Thoracic aorta (tissue), 2 donors: Measurements from ENCODE around the gene MAN2A1. TPM values are rescaled to one million over a fixed set of nuclear protein-coding genes. Genes with fewer than 3 reads are reported as not detected.

Experiments
- ATAC-seq: fragments of 150-250 bp; one replicate; pipeline ENCODE4 v1.8.0; 2017; ENCODE audit warnings: low read depth; ENCODE audit not compliant: insufficient number of reproducible peaks, low FRiP score
- DNase-seq: peaks from one replicate; pipeline ENCODE4 v3.0.0-alpha.2; 2020; ENCODE audit warnings: low spot score
- H3K27ac ChIP-seq, 2 donors: fragments of 200-600 bp; sonication (generic); 1 replicate in 1 of 2; 2 replicates in 1 of 2; pipeline ENCODE4 v1.5.1; 2016; ENCODE audit warnings: mild to moderate bottlenecking in 2 of 2, moderate library complexity in 2 of 2
- H3K27me3 ChIP-seq: fragments of 200-600 bp; sonication (generic); replicated peaks from 2 replicates; pipeline ENCODE4 v1.6.0; 2016; ENCODE audit warnings: mild to moderate bottlenecking; ENCODE audit not compliant: insufficient read depth
- H3K36me3 ChIP-seq: fragments of 200-600 bp; sonication (generic); one replicate; pipeline ENCODE4 v1.5.1; 2016
- H3K4me1 ChIP-seq, 2 donors: fragments of 200-600 bp; sonication (generic); 1 replicate in 1 of 2; 2 replicates in 1 of 2; pipeline versions ENCODE4 v1.5.1 to v1.6.0; 2016; ENCODE audit warnings: low read depth in 2 of 2, mild to moderate bottlenecking in 1 of 2; ENCODE audit not compliant: control insufficient read depth in 1 of 2
- H3K4me3 ChIP-seq: fragments of 200-600 bp; sonication (generic); 2 replicates; pipeline ENCODE4 v1.5.1; 2016; ENCODE audit warnings: mild to moderate bottlenecking
- H3K9me3 ChIP-seq: fragments of 200-600 bp; sonication (generic); 2 replicates; pipeline ENCODE4 v1.5.1; 2016
- total RNA-seq, 2 donors: library from RNA; depleted of rRNA; stranded (reverse); fragments of >200 nt; gene quantifications; one replicate each; pipeline versions ENCODE4 v1.1.0 to v1.2.3, GENCODE V29; 2016
- TF ChIP-seq, protein P1 (sequence below): fragments of 200-600 bp; sonication (generic); IDR thresholded peaks from one replicate; pipeline ENCODE4 v1.5.1; 2019; ENCODE audit warnings: antibody characterized with exemption

MAN2A1 gene
- total RNA-seq, 2 donors from 2014 or later = 64.8 to 82.8 TPM

- TF ChIP-seq, protein P1, sequence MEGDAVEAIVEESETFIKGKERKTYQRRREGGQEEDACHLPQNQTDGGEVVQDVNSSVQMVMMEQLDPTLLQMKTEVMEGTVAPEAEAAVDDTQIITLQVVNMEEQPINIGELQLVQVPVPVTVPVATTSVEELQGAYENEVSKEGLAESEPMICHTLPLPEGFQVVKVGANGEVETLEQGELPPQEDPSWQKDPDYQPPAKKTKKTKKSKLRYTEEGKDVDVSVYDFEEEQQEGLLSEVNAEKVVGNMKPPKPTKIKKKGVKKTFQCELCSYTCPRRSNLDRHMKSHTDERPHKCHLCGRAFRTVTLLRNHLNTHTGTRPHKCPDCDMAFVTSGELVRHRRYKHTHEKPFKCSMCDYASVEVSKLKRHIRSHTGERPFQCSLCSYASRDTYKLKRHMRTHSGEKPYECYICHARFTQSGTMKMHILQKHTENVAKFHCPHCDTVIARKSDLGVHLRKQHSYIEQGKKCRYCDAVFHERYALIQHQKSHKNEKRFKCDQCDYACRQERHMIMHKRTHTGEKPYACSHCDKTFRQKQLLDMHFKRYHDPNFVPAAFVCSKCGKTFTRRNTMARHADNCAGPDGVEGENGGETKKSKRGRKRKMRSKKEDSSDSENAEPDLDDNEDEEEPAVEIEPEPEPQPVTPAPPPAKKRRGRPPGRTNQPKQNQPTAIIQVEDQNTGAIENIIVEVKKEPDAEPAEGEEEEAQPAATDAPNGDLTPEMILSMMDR = no peak
- DNase-seq (no peak), ATAC-seq (no peak)
- Histone ChIP-seq H3K4me3 (no peak overlapping the region), H3K4me1 (no peaks in the 10 kb centered on the region), H3K9me3 (no peaks in the 10 kb centered on the region), H3K36me3 (peaks cover 10% of the 10 kb centered on the region), H3K27me3 (no peaks in the 10 kb centered on the region), H3K27ac (no peak overlapping the region)
Measured at GRCh38 chr5:109844695-109845094, 155.0 kb downstream of the MAN2A1 start.

GRCh38 chr5:109848130-109848529 is 158.4 kb downstream of the MAN2A1 start:
- Histone ChIP-seq H3K4me1 (peaks cover 3 to 8% of the 10 kb centered on the region in 2 donors), H3K4me3 (no peak overlapping the region), H3K27ac (no peak overlapping the region), H3K9me3 (no peaks in the 10 kb centered on the region), H3K27me3 (no peaks in the 10 kb centered on the region), H3K36me3 (peaks cover 14% of the 10 kb centered on the region)
- DNase-seq (no peak), ATAC-seq (no peak)
- TF ChIP-seq, protein P1 = no peak

DNA sequence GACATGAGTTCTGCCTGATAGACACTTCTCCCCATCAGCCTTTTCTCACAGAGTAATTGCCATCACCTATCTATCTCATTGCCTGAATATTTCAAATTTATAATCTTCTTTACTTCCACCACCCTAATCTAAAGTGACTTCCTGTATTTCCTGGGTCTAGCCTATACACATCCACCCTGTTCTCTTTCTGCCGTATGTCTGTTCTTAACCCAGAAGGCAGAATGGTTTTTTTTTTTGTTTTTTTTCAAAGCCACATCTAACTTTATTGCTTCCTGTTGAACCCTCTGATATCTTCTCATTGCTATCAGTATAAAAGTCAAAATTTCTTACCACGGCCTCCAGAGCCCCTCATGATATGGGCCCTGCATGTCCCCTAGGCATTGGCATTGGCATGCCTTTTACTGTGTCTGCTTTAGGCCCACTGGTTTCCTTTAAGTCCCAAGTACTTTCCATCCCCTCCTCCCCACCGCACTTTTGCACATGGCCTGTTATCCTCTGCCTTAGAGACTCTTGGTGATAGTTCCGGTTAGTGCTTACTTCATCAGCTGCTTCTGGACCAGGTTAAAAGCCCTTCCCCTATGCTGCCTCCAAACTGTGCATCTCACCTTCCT is 159.9 kb downstream of the MAN2A1 start:
- no peaks in the 10 kb centered on the region for H3K27me3 ChIP-seq
- H3K36me3 ChIP-seq = peaks cover 14% of the 10 kb centered on the region
- TF ChIP-seq, protein P1 = no peak
- H3K9me3 ChIP-seq = no peaks in the 10 kb centered on the region
- peaks cover 4 to 12% of the 10 kb centered on the region in 2 donors for H3K4me1 ChIP-seq
- no peak overlapping the region for H3K27ac ChIP-seq
- no peak for ATAC-seq
- H3K4me3 ChIP-seq = no peak overlapping the region
- DNase-seq = no peak

DNA sequence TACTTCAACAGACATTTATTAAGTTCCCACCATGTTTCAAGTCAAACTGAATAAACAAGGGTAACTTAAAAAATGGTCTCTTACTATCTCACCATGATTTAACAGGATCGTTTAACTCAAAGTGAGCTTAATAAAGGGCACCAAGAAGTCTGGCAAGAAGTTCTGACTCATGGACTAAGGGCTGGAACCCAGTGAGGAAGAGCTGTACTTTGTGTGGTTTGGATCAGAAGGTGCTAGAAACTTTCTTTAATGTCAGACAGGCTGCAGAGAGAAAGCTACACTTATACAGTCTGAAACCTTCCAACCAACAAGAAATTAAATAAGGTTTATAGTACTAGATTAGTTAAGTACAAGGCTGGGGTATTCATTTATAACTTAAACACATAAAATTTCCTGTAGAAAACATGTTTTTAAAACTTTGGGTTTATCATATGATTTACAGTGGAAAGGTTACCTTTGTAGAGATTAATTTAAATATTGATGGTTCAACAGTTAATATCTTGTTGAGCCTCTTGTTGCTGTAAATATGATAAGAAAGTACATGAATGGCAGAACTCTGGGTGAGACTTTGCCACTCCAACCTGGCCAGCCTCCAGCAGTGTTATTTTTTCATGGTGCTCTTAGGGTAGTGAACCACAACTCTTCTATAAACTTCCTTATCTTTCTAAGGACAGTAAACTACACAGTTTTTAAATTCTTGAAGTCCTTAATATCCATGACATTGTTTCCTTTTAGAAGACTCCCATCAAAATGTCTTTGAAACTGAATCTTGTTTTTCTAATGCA is 162.8 kb downstream of the MAN2A1 start:
- no peak overlapping the region for H3K4me3 ChIP-seq
- TF ChIP-seq, protein P1 = no peak
- peaks cover 19% of the 10 kb centered on the region for H3K36me3 ChIP-seq
- H3K9me3 ChIP-seq = no peaks in the 10 kb centered on the region
- H3K27me3 ChIP-seq = no peaks in the 10 kb centered on the region
- DNase-seq (no peak), ATAC-seq (no peak)
- H3K4me1 ChIP-seq = peaks cover 4 to 12% of the 10 kb centered on the region in 2 donors
- no peak overlapping the region for H3K27ac ChIP-seq

GRCh38 chr5:109853377-109853776 is 163.7 kb downstream of the MAN2A1 start:
- Histone ChIP-seq H3K4me3 (no peak overlapping the region), H3K27me3 (no peaks in the 10 kb centered on the region), H3K27ac (no peak overlapping the region), H3K9me3 (no peaks in the 10 kb centered on the region), H3K36me3 (peaks cover 17% of the 10 kb centered on the region), H3K4me1 (peaks cover 4 to 12% of the 10 kb centered on the region in 2 donors)
- DNase-seq (no peak), ATAC-seq (no peak)
- TF ChIP-seq, protein P1 = no peak
